OCI-LY1 (cell line): ENCODE data around the gene OR11H6.

Source experiments
- H2AFZ ChIP-seq: fragments of 200-600 bp; sonication (generic), shearing (Covaris generic); 2 replicates; pipeline ENCODE4 v1.6.0; 2014; ENCODE audit warnings: antibody characterized with exemption, mild to moderate bottlenecking, low read length
- H3F3A ChIP-seq: fragments of 200-600 bp; sonication (generic), shearing (Covaris generic); 2 replicates; pipeline ENCODE4 v1.6.0; 2014; ENCODE audit warnings: mild to moderate bottlenecking, antibody characterized with exemption, low read length, moderate library complexity; ENCODE audit not compliant: insufficient read depth
- H3K27ac ChIP-seq: fragments of 200-600 bp; sonication (generic); 2 replicates; pipeline ENCODE4 v1.5.1; 2014; ENCODE audit warnings: low read length, mixed run types, mild to moderate bottlenecking, low read depth; ENCODE audit not compliant: poor library complexity, severe bottlenecking
- H3K27me3 ChIP-seq: fragments of 200-600 bp; sonication (generic); 2 replicates; pipeline ENCODE4 v1.6.0; 2014; ENCODE audit warnings: antibody characterized with exemption, mild to moderate bottlenecking, low read length, moderate library complexity; ENCODE audit not compliant: insufficient read depth
- H3K36me3 ChIP-seq: fragments of 200-600 bp; sonication (generic); 2 replicates; pipeline ENCODE4 v1.6.1; 2014; ENCODE audit warnings: mild to moderate bottlenecking, antibody characterized with exemption, low read length, moderate library complexity, mixed read lengths; ENCODE audit not compliant: insufficient read depth
- H3K4me1 ChIP-seq: fragments of 200-600 bp; sonication (generic); 2 replicates; pipeline ENCODE4 v1.5.1; 2014; ENCODE audit warnings: mild to moderate bottlenecking, low read length, moderate library complexity; ENCODE audit not compliant: insufficient read depth, severe bottlenecking
- H3K4me2 ChIP-seq: fragments of 200-600 bp; sonication (generic), shearing (Covaris generic); 2 replicates; pipeline ENCODE4 v1.6.1; 2014; ENCODE audit warnings: low read length
- H3K4me3 ChIP-seq: fragments of 200-600 bp; sonication (generic); 2 replicates; pipeline ENCODE4 v1.5.1; 2014; ENCODE audit warnings: low read length, low read depth, mild to moderate bottlenecking, mixed read lengths; ENCODE audit not compliant: poor library complexity, severe bottlenecking
- H3K79me2 ChIP-seq: fragments of 200-600 bp; shearing (Covaris generic); 2 replicates; pipeline ENCODE4 v1.6.1; 2016; ENCODE audit warnings: mixed run types, low read length, mixed read lengths; ENCODE audit not compliant: insufficient read depth
- H3K9ac ChIP-seq: fragments of 200-600 bp; sonication (generic), shearing (Covaris generic); 2 replicates; pipeline ENCODE4 v1.6.1; 2014; ENCODE audit warnings: mild to moderate bottlenecking, low read length, mixed read lengths
- H3K9me2 ChIP-seq: fragments of 200-600 bp; sonication (generic), shearing (Covaris generic); 2 replicates; pipeline ENCODE4 v1.6.1; 2014; ENCODE audit warnings: low read depth, mild to moderate bottlenecking, low read length, mixed read lengths
- H3K9me3 ChIP-seq: fragments of 200-600 bp; shearing (Covaris generic); 2 replicates; pipeline ENCODE4 v1.6.1; 2014; ENCODE audit warnings: low read length, mixed read lengths
- H4K20me1 ChIP-seq: fragments of 200-600 bp; sonication (generic), shearing (Covaris generic); 2 replicates; pipeline ENCODE4 v1.6.0; 2016; ENCODE audit warnings: mild to moderate bottlenecking, low read length; ENCODE audit not compliant: insufficient read depth
- EZH2 ChIP-seq: fragments of 200-600 bp; sonication (generic), shearing (Covaris generic); IDR thresholded peaks from 2 replicates; pipeline ENCODE4 v1.8.0; 2017; ENCODE audit warnings: borderline replicate concordance, mixed run types, mild to moderate bottlenecking, antibody characterized with exemption, low read length, moderate library complexity, mixed read lengths
- TF ChIP-seq, protein P1 (sequence below): fragments of 200-600 bp; sonication (generic), shearing (Covaris generic); IDR thresholded peaks from 2 replicates; pipeline ENCODE4 v1.5.1; 2017; ENCODE audit warnings: mild to moderate bottlenecking, antibody characterized with exemption, low read length, moderate library complexity, mixed read lengths

OR11H6 gene

DNA sequence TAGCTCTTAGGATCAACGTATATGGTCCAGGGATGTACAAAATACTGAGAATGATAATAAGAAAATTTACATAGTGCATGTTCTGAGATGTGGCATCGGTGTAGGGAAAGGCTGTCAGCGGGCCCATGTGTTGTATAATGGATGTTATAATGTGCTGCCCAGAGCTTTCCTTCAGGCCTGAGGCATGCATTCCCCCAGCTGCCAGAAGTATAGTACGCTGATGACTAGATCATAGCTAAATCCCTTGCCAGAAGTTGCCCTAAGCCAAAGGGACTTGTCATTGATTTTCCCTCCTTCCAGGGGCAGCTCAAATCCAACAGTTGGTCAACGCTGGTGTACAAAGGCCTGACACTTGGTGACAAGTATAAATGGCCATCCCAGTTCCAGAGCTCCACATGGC is 39.3 kb upstream of the OR11H6 start:
- Histone ChIP-seq H3K4me3 (no peak overlapping the region), H3K4me2 (no peak overlapping the region), H3K4me1 (no peaks in the 10 kb centered on the region), H3K9me3 (no peaks in the 10 kb centered on the region), H3K27me3 (no peaks in the 10 kb centered on the region), H3K27ac (no peak overlapping the region), H3K36me3 (no peaks in the 10 kb centered on the region), H3K9me2 (no peaks in the 10 kb centered on the region), H3K79me2 (no peaks in the 10 kb centered on the region), H2AFZ (no peak overlapping the region), H3F3A (no peaks in the 10 kb centered on the region), H4K20me1 (no peaks in the 10 kb centered on the region), H3K9ac (no peak overlapping the region)
- TF ChIP-seq, protein P1, sequence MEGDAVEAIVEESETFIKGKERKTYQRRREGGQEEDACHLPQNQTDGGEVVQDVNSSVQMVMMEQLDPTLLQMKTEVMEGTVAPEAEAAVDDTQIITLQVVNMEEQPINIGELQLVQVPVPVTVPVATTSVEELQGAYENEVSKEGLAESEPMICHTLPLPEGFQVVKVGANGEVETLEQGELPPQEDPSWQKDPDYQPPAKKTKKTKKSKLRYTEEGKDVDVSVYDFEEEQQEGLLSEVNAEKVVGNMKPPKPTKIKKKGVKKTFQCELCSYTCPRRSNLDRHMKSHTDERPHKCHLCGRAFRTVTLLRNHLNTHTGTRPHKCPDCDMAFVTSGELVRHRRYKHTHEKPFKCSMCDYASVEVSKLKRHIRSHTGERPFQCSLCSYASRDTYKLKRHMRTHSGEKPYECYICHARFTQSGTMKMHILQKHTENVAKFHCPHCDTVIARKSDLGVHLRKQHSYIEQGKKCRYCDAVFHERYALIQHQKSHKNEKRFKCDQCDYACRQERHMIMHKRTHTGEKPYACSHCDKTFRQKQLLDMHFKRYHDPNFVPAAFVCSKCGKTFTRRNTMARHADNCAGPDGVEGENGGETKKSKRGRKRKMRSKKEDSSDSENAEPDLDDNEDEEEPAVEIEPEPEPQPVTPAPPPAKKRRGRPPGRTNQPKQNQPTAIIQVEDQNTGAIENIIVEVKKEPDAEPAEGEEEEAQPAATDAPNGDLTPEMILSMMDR: no peak
- TF ChIP-seq EZH2: no peak

- Histone ChIP-seq H3K9me3 (no peaks in the 10 kb centered on the region), H3K9ac (no peak within 1 kb of the TSS), H3K4me2 (no peak within 1 kb of the TSS), H4K20me1 (no peaks in the 10 kb centered on the region), H3F3A (no peaks in the 10 kb centered on the region), H3K27ac (no peak within 1 kb of the TSS), H2AFZ (no peak within 1 kb of the TSS), H3K4me1 (no peaks in the 10 kb centered on the region), H3K4me3 (no peak within 1 kb of the TSS), H3K79me2 (no peaks in the 10 kb centered on the region), H3K36me3 (no peaks in the 10 kb centered on the region), H3K27me3 (no peaks in the 10 kb centered on the region), H3K9me2 (no peaks in the 10 kb centered on the region)
- TF ChIP-seq, protein P1: no peak
- TF ChIP-seq EZH2: no peak
Measured at GRCh38 chr14:20190596-20190995, 32.9 kb upstream of the OR11H6 start, which contains the start of gene OR11G2. TSS of gene OR11G2 (plus strand) at chr14:20190896. CDS start at chr14:20197438, 6,542 bp downstream.

DNA sequence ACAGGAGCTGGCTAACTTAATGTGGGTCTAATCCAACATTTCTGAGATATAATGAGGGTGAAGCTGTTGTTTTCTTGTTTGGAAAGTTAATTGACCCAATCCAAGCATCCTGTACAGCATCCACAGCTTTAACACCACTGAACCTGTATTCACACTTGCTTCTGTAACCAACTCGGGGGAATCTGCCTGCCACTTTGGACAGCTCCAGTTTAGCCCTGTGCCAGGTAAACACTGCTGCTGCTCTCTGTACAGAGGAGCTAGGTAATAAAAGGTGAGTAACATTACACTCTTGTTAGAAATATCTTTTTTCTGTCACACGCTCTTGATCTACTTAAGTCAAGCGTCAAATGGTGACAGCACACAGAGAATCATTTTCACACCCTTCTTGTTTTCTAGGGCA is 32.1 kb upstream of the OR11H6 start:
- Histone ChIP-seq H4K20me1 (no peaks in the 10 kb centered on the region), H3F3A (no peaks in the 10 kb centered on the region), H3K4me2 (no peak overlapping the region), H3K36me3 (no peaks in the 10 kb centered on the region), H3K27me3 (no peaks in the 10 kb centered on the region), H3K27ac (no peak overlapping the region), H2AFZ (no peak overlapping the region), H3K9ac (no peak overlapping the region), H3K4me3 (no peak overlapping the region), H3K9me2 (no peaks in the 10 kb centered on the region), H3K79me2 (no peaks in the 10 kb centered on the region), H3K9me3 (no peaks in the 10 kb centered on the region), H3K4me1 (no peaks in the 10 kb centered on the region)
- TF ChIP-seq EZH2: no peak
- TF ChIP-seq, protein P1: no peak
